ENCODE measurements around the gene TSHZ2. TPM values are rescaled to one million over a fixed set of nuclear protein-coding genes. Genes with fewer than 3 reads are reported as not detected.

The TSHZ2 gene
- total RNA-seq, 1 experiment from 2014 or later, result 0.07 TPM

DNA sequence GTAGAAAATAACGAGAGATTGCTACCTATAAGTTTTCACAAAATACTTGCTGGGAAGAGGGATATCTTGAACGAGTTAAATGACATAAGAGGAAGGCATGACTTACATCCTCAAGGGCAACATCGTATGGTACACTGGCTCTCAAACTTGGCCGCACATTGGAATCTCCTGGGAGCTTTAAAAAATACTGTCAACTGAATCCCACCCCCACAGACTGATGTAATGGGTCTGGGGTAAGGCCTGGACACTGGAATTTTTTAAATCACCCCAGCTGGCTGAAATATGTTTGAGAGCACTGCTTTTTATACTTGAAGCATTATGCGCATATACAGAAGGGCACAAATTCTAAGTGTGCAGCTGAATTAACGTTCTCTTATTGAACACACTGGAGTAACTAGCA lies 8.0 kb upstream of the TSHZ2 start:
- H3K27me3 ChIP-seq (ENCODE audit: insufficient read depth, low read length), result no peaks in the 10 kb centered on the region
- H3K9me3 ChIP-seq (ENCODE audit: control insufficient read depth, low read depth, low read length), result no peaks in the 10 kb centered on the region
- H3T11ph ChIP-seq (ENCODE audit: low read length), result no peak overlapping the region
- no peak overlapping the region for H2AFZ ChIP-seq (ENCODE audit: low read length)
- H4K91ac ChIP-seq (ENCODE audit: insufficient read length, low read depth, low read length), result no peak overlapping the region
- no peak overlapping the region for H2BK12ac ChIP-seq (ENCODE audit: insufficient read length, low read depth, low read length)
- H3K4ac ChIP-seq (ENCODE audit: low read depth, low read length), result no peak overlapping the region
- H2BK20ac ChIP-seq (ENCODE audit: low read depth, low read length, poor library complexity, severe bottlenecking), result no peak overlapping the region
- WGBS (ENCODE audit: extremely low coverage, insufficient read length, low lambda C conversion rate), result no CpG with 5 or more reads among the region's 6 CpGs
- no peak overlapping the region for H4K5ac ChIP-seq (ENCODE audit: insufficient read length, low read depth, low read length)
- H2BK120ac ChIP-seq (ENCODE audit: low read depth, low read length, poor library complexity, severe bottlenecking), result no peak overlapping the region
- H3K27ac ChIP-seq (ENCODE audit: insufficient read length, low read depth, low read length), result no peak overlapping the region
- no peak overlapping the region for H3K4me2 ChIP-seq (ENCODE audit: insufficient read depth, insufficient read length, low read length)
- no peak overlapping the region for H2AK5ac ChIP-seq (ENCODE audit: insufficient read length, low read length)
- H4K20me1 ChIP-seq (ENCODE audit: control insufficient read depth, insufficient read depth, insufficient read length), result no peaks in the 10 kb centered on the region
- H3K56ac ChIP-seq (ENCODE audit: insufficient read length, low read depth, low read length), result no peak overlapping the region
- H3K23me2 ChIP-seq (ENCODE audit: insufficient read length, low read depth, low read length, poor library complexity, severe bottlenecking), result no peaks in the 10 kb centered on the region
- H3K27me3 Mint-ChIP-seq (ENCODE audit: low read depth), result peaks cover 2% of the 10 kb centered on the region; the same call in 1 of the 2 replicates
- no peak overlapping the region for H3K4me3 Mint-ChIP-seq
- no peak overlapping the region for H2BK15ac ChIP-seq (ENCODE audit: low read depth, low read length)
- peaks cover 7 to 8% of the 10 kb centered on the region in 2 experiments; a peak in 3 of 4 replicates for H3K4me1 Mint-ChIP-seq
- DNase-seq, result no peak
- no peaks in the 10 kb centered on the region for H3K9me3 Mint-ChIP-seq
- H3K4me1 ChIP-seq (ENCODE audit: insufficient read depth, low read length), result no peaks in the 10 kb centered on the region
- H4K8ac ChIP-seq (replicated peaks; ENCODE audit: insufficient read length, low read depth, low read length), result no peak overlapping the region
- H3K36me3 Mint-ChIP-seq (ENCODE audit: insufficient read depth in 1 of 3, low read depth in 3 of 3), result no peaks in the 10 kb centered on the region
- H3K14ac ChIP-seq (ENCODE audit: insufficient read depth, low read length), result no peak overlapping the region
- no peak overlapping the region for H3K27ac Mint-ChIP-seq
- TF ChIP-seq, protein P1, sequence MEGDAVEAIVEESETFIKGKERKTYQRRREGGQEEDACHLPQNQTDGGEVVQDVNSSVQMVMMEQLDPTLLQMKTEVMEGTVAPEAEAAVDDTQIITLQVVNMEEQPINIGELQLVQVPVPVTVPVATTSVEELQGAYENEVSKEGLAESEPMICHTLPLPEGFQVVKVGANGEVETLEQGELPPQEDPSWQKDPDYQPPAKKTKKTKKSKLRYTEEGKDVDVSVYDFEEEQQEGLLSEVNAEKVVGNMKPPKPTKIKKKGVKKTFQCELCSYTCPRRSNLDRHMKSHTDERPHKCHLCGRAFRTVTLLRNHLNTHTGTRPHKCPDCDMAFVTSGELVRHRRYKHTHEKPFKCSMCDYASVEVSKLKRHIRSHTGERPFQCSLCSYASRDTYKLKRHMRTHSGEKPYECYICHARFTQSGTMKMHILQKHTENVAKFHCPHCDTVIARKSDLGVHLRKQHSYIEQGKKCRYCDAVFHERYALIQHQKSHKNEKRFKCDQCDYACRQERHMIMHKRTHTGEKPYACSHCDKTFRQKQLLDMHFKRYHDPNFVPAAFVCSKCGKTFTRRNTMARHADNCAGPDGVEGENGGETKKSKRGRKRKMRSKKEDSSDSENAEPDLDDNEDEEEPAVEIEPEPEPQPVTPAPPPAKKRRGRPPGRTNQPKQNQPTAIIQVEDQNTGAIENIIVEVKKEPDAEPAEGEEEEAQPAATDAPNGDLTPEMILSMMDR (conservative IDR thresholded peaks at IDR 0.05), result no peak
- no peaks in the 10 kb centered on the region for H3K79me1 ChIP-seq (ENCODE audit: insufficient read depth, low read depth, low read length, poor library complexity, severe bottlenecking)
- no peak overlapping the region for H3K18ac ChIP-seq (ENCODE audit: insufficient read length, low read depth, low read length)
- no peak overlapping the region for H3K23ac ChIP-seq (ENCODE audit: insufficient read length, low read depth, low read length)
- no peak overlapping the region for H3K9ac ChIP-seq (ENCODE audit: extremely low read depth, insufficient read length, low read length)
- no peaks in the 10 kb centered on the region for H3K79me2 ChIP-seq (ENCODE audit: insufficient read depth, low read length)
- no peak overlapping the region for H2BK5ac ChIP-seq (ENCODE audit: insufficient read length, low read length)

Measured in H9 (cell line).